ENCODE measurements around the gene TRA2A.
A peak's percentile ranks its signal among the peaks of the same experiment; 100 is the strongest.
"Not testable (repeated sequence)": the region's sequence is repeated elsewhere in the genome, so short reads cannot be mapped to it uniquely, and the experiment has no call there.

TRA2A gene

DNA sequence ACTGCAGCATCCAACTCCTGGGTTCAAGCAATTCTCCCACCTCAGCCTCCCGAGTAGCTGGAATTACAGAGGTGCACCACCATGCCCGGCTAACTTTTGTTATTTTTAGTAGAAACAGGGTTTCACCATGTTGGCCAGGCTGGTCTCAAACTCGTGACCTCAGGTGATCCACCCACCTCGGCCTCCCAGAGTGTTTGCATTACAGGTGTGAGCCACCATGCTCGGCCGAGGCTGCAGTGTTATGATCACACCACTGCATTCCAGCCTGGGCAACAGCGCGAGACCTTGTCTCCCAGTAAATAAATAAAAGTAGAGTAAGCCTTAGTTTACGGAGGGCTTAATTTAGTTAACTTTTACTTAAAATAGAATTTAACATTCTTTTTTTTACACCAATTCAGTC is 37.8 kb downstream of the TRA2A start:
- DNase-seq (ENCODE audit: low spot score), result no peak

GRCh38 chr7:23491502-23491901 is 40.3 kb downstream of the TRA2A start:
- DNase-seq (ENCODE audit: low spot score), result no peak

DNA sequence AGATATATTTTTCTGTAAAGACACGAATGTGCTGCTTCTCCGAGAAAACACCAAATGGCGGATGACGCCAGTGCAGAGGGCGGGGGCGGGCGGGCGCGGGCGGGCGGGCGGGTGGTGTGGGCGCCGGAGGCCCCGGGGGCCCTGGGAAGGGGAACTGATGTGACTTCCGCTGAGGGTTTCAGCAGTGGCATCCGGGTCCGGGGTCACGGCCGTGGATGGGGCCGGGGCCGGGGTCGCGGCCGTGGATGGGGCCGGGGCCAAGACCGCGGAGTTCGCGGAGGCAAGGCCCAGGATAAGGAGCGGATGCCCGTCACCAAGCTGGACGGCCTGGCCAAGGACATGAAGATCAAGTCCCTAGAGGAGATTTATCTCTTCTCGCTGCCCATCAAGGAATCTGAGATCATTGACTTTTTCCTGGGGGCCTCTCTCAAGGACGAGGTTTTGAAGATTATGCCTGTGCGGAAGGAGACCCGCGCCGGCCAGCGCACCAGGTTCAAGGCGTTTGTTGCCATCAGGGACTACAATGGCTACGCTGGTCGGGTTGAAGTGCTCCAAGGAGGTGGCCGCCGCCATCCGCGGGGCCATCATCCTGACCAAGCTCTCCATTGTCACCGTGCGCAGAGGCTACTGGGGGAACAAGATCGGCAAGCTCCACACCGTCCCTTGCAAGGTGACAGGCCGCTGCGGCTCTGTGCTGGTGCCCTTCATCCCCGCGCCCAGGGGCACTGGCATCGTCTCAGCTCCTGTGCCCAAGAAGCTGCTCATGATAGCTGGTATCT is 41.2 kb downstream of the TRA2A start:
- DNase-seq (ENCODE audit: low spot score), result peak; percentile 53

- not testable (repeated sequence) for DNase-seq (ENCODE audit: low spot score)
These were observed 43.1 kb downstream of the TRA2A start for GRCh38 chr7:23488714-23489113.

DNA sequence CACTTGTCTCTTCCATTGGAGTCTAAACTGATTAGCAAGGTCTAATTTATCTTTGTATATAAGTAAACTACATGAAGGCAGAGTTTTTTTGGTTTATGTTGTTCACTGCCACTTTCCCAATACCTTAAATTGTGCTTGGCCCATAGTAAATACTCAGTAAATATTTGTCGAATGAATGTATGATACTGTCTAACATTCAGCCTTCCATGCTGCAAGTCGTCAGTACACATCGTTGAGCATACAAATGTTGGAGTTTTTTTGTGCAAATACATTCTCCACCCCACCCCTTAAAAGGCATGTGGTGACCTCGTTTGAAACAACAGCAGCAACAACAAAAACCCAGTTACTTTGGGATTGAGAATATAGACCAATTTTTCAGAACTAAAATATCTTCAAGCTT is 44.1 kb downstream of the TRA2A start:
- no peak for DNase-seq (ENCODE audit: low spot score)

- DNase-seq (ENCODE audit: low spot score), result no peak
These were observed 45.6 kb downstream of the TRA2A start for GRCh38 chr7:23486002-23486773.

GRCh38 chr7:23482686-23483085 is 49.1 kb downstream of the TRA2A start:
- DNase-seq (ENCODE audit: low spot score), result no peak

GRCh38 chr7:23477962-23478866 is 53.6 kb downstream of the TRA2A start:
- DNase-seq (ENCODE audit: low spot score), result no peak

DNA sequence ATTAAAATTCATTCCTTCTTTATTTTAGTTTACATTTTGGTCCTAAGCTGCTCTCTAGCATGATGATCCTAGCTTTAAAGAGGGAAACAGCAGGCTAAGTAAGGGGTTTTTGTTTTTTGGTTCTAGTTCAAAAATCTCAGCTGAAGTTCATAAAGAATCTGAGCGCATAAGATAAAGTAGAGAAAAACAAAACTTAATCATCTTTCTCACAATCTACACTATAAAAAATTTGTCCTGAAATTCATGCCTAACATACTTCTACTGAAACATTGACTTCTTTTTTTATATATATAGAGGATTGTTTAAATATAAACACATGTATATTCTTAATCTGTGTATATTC is 54.7 kb downstream of the TRA2A start:
- DNase-seq (ENCODE audit: low spot score), result no peak

- DNase-seq (ENCODE audit: low spot score), result peak; percentile 16
These were observed 55.3 kb downstream of the TRA2A start for GRCh38 chr7:23476286-23477156.

DNA sequence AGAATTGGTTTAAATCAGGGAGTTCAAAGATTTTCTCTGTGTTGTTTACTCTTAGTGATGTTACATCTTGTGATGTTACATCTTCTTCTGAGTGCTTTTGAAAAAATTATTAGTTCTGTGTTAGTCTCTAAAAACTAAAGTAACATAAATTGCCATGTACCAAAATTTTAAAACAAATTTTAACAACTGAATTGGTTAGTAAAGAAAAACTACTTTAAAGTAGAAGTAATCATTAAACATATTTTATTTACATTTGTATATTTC is 56.3 kb downstream of the TRA2A start:
- no peak for DNase-seq (ENCODE audit: low spot score)

- no peak for DNase-seq (ENCODE audit: low spot score)
These were observed 56.8 kb downstream of the TRA2A start for GRCh38 chr7:23474829-23475575.

- DNase-seq (ENCODE audit: low spot score), result peak; percentile 99
These were observed 57.5 kb downstream of the TRA2A start for GRCh38 chr7:23474094-23474828.

GRCh38 chr7:23473844-23474093 is 58.0 kb downstream of the TRA2A start:
- no peak for DNase-seq (ENCODE audit: low spot score)

DNA sequence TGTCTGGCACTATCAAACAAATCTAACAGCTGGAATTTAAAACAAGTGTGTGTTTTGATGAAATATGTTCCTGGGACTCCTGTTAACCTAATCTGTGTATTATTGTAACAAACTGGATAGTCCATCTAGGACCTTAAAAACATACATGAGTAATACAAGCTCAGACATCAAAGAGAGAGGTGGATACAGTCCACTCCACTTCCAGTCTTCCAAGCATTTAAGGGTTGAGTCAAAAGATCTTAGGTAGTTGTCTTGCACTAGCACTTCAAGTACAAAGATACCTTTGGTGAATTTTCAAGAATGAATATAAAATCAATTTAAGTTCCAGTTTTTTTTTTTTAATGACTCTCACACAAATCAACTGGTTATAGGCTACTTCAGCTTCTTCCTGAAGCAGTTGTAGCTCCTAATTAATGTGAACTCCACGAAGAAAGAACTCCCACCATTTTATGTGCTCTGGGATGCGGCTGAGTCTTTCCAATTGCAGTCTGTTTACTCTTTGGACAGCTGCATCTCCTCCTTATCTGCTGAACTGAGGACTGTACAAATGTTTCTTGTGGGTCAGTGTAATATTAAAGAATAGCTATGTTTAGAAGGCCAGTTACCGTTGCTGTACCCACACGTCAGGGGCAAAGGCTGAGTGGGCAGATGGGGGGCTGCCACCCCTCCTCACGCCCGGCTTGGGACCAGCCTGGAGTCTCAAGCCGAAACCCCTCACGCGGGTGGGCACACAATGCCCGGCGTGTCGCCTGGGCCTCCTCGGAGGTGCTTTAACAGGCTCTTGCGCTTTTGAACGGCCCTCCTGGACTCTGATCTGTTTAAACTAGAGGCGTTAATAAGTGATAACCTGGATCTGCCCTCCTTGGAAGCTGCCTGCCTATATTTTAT is 58.6 kb downstream of the TRA2A start:
- peak; percentile 38 for DNase-seq (ENCODE audit: low spot score)

DNA sequence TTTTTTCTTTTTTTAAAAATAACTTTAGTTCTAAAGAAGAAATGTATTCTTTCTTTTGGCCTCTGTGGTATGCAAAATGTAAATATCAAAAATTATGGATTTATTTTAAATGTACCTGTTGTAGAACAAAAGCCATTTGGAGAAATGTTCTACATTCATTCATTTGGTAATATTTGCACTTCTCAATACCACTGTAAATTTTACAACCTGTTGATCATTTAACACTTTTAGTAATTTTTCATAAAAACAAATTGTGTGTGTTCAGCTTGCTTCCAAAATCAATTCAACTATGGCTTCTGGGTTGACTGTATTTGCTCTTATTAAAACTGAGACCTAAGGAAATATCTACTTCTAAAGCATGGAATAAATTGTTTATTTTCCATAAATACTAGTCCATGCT is 59.2 kb downstream of the TRA2A start:
- no peak for DNase-seq (ENCODE audit: low spot score)

DNA sequence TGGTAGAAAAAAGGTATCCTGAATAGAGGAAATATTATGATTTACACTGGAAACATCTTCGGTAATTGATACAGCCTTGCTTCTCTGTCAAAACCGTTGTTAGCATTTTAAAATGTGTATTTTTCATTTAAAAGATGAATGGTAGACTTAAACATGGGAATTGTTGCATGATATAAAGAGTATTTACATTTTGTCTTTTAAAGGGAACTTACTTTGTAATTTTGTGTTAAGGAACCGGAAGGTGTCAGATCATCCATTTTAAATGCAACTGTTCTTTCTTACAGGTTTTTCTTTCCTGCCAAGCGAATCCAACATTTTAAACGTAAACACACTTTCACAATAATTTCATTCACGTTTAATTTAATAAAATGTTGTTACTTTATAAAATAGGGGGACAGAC is 59.7 kb downstream of the TRA2A start:
- DNase-seq (ENCODE audit: low spot score), result peak; percentile 13

GRCh38 chr7:23471106-23471859 is 60.5 kb downstream of the TRA2A start:
- DNase-seq (ENCODE audit: low spot score), result peak; percentile 94

All from SK-N-DZ (cell line).